K562 (cell line): ENCODE data around the gene SNW1. TPM values are rescaled to one million over a fixed set of nuclear protein-coding genes. Genes with fewer than 3 reads are reported as not detected.

Experiments
- ARHGAP35 ChIP-seq: fragments of 450-650 bp; IDR thresholded peaks from 2 replicates; pipeline ENCODE4 v1.6.1; 2018; ENCODE audit not compliant: partially characterized antibody
- ARNT ChIP-seq, 2 experiments: fragments of 450-650 bp; IDR thresholded peaks; 2 replicates each; pipeline ENCODE4 v1.6.1; 2016; ENCODE audit warnings: mild to moderate bottlenecking in 1 of 2
- CREB1 ChIP-seq, 2 experiments: sonication (generic) in 1 of 2; formaldehyde crosslinking in 1 of 2; IDR thresholded peaks; 2 replicates each; pipeline versions ENCODE4 v1.6.1 to v1.8.0; 2012 to 2022; ENCODE audit warnings: inconsistent platforms in 1 of 2, mild to moderate bottlenecking in 1 of 2, missing genetic modification reagents in 1 of 2, moderate library complexity in 1 of 2
- DDX20 ChIP-seq: fragments of 450-650 bp; IDR thresholded peaks from 2 replicates; pipeline ENCODE4 v1.6.1; 2016; ENCODE audit warnings: missing genetic modification characterization, low read depth, mild to moderate bottlenecking, missing compliant biosample characterization, moderate library complexity
- FOXA1 ChIP-seq: fragments of 450-650 bp; IDR thresholded peaks from 2 replicates; pipeline ENCODE4 v1.6.1; 2016; ENCODE audit warnings: mild to moderate bottlenecking, borderline replicate concordance
- FUS ChIP-seq: fragments of 200-400 bp; formaldehyde crosslinking; optimal IDR thresholded peaks from 2 replicates; pipeline ENCODE3; 2017; ENCODE audit warnings: low read depth, low read length
- HDAC3 ChIP-seq: fragments of 450-650 bp; IDR thresholded peaks from 2 replicates; pipeline ENCODE4 v1.6.1; 2018; ENCODE audit warnings: borderline replicate concordance, mild to moderate bottlenecking, moderate library complexity; ENCODE audit not compliant: partially characterized antibody
- JUN ChIP-seq, 2 experiments: sonication (generic) in 1 of 2; formaldehyde crosslinking in 1 of 2; IDR thresholded peaks; 2 replicates each; pipeline versions ENCODE4 v1.6.1 to v1.8.0; 2012 to 2022; ENCODE audit warnings: borderline replicate concordance in 2 of 2, mild to moderate bottlenecking in 2 of 2, improper control_type of control experiment in 1 of 2, low read depth in 1 of 2, low read length in 1 of 2, missing genetic modification reagents in 1 of 2
- KDM1A ChIP-seq, 2 experiments: fragments of 450-650 bp; IDR thresholded peaks; 2 replicates each; pipeline ENCODE4 v1.6.1; 2016; ENCODE audit warnings: mild to moderate bottlenecking in 2 of 2
- MCM3 ChIP-seq: fragments of 450-650 bp; IDR thresholded peaks from 2 replicates; pipeline ENCODE4 v1.6.1; 2016
- PHF20 ChIP-seq: fragments of 450-650 bp; IDR thresholded peaks from 2 replicates; pipeline ENCODE4 v1.6.1; 2018; ENCODE audit not compliant: partially characterized antibody
- POLR2A ChIP-seq: fragments of 450-650 bp; conservative IDR thresholded peaks from 2 replicates; pipeline ENCODE4 v1.6.1; 2016
- RNF2 ChIP-seq: sonication (generic); IDR thresholded peaks from 2 replicates; pipeline ENCODE4 v1.6.1; 2016
- TARDBP ChIP-seq: fragments of 450-650 bp; IDR thresholded peaks from 2 replicates; pipeline ENCODE4 v1.6.1; 2016
- TSC22D4 ChIP-seq: fragments of 450-650 bp; IDR thresholded peaks from 2 replicates; pipeline ENCODE4 v1.6.1; 2016; ENCODE audit warnings: missing genetic modification characterization, missing biosample characterization, control low read depth
- ZNF347 ChIP-seq: fragments of 450-650 bp; formaldehyde crosslinking; IDR thresholded peaks from 2 replicates; pipeline ENCODE4 v1.4.0; 2020; ENCODE audit warnings: low read depth, mild to moderate bottlenecking, moderate library complexity
- ZNF431 ChIP-seq: sonication (generic); formaldehyde crosslinking; IDR thresholded peaks from 2 replicates; pipeline ENCODE4 v1.8.0; 2022; ENCODE audit warnings: mild to moderate bottlenecking, missing genetic modification reagents
- polyA plus RNA-seq, 8 experiments: library from polyadenylated mRNA; depleted of rRNA in 4 of 8; stranded (reverse) in 5 of 8; unstranded in 3 of 8; fragments of >200 nt; fragmentation: Nextera tagmentation in 2 of 8; fragmentation: Illumina TruSeq in 1 of 8; extraction: Ambion mirVana in 2 of 8; extraction: Trizol in 1 of 8; gene quantifications; 2 replicates each; pipeline versions ENCODE4 v1.2.1 to v1.2.3, GENCODE V29; 2011 to 2014; ENCODE audit warnings: inconsistent platforms in 1 of 8, missing spikeins in 1 of 8
- total RNA-seq, 7 experiments: library from RNA; depleted of rRNA in 6 of 7; stranded (reverse); fragments of >200 nt in 6 of 7; fragmentation: Illumina TruSeq in 2 of 7; extraction: Trizol in 2 of 7; gene quantifications; 2 replicates each; pipeline versions ENCODE4 v1.2.1 to v1.2.3, GENCODE V29; 2011 to 2021; ENCODE audit warnings: low replicate concordance in 1 of 7
- TF ChIP-seq, protein P1 (sequence below): fragments of 450-650 bp; IDR thresholded peaks from 2 replicates; pipeline ENCODE4 v1.6.1; 2016; ENCODE audit warnings: low read depth, mild to moderate bottlenecking, moderate library complexity
- TF ChIP-seq, protein P2 (sequence below): fragments of 250-450 bp; sonication (Bioruptor Pico); IDR thresholded peaks from 2 replicates; pipeline ENCODE4 v1.5.0; 2022; ENCODE audit warnings: mild to moderate bottlenecking
- TF ChIP-seq, protein P3 (sequence below): fragments of 250-450 bp; sonication (Bioruptor Pico); IDR thresholded peaks from 2 replicates; pipeline ENCODE4 v1.4.0; 2020; ENCODE audit warnings: borderline replicate concordance
- TF ChIP-seq, protein P4 (sequence below): fragments of 450-650 bp; IDR thresholded peaks from 2 replicates; pipeline ENCODE4 v1.6.1; 2017; ENCODE audit warnings: antibody characterized with exemption
- TF ChIP-seq, protein P5 (sequence below): sonication (generic); formaldehyde crosslinking; IDR thresholded peaks from 2 replicates; pipeline ENCODE4 v1.8.0; 2022; ENCODE audit warnings: mild to moderate bottlenecking, missing genetic modification reagents

Gene SNW1
- total and polyA plus RNA-seq, 9 of the 15 experiments (the other 6 are each of a cell fraction or from before 2014, with no cell fraction given) = 64.4 to 143 (median 98.2) TPM

DNA sequence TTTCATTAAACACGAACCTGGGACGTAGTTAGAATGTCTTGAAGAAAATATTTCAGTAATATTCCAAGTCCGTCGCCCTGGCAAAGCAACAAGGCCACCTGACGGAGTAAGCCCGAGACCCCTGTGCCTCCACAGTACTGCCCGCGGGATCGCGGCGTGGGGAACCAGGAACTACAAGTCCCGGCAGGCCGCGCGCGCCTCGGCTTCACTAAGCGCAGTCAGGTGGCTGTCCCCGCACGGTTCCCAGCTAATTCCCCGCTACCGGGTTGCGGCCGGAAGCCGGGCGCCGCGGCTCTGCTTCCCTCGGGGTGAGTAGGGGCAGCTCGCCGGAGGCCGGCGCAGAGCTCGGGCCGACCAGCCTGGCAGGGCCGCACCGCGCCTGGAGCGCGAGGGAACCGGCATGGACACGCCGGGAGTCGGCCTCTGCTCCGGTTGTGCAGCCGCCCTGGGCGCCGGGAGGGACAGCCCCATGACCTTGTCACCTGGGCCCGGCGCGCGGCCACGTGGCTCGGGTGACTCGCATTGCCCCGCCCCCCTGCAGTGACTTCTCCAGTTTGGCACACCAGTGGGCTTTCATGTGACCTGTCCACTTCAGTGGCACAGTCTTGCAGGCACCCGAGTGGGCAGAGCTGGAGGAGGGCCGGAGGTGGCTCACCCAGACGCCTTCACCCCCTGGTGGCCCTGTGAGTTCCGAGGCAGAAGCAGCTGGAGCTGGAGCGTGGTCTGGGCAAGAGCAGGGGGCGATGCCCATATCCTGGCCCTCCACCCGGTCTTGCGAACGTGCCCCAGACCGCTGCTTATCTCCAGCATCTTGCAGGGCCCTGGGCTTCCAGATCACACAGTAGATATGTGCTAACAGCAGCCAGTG, 39.1 kb upstream of the SNW1 start, which contains the start of gene ADCK1 (continued):
- TF ChIP-seq, protein P1, sequence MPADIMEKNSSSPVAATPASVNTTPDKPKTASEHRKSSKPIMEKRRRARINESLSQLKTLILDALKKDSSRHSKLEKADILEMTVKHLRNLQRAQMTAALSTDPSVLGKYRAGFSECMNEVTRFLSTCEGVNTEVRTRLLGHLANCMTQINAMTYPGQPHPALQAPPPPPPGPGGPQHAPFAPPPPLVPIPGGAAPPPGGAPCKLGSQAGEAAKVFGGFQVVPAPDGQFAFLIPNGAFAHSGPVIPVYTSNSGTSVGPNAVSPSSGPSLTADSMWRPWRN = no peak
- TF ChIP-seq MCM3 (no peak), ZNF347 (CRISPR knock-in tag) (no peak), ARHGAP35 (no peak), RNF2 (0 out of 2 replicates have a peak, but pooled peaks have one; percentile 44), ZNF431 (CRISPR knock-in tag) (no peak), ARNT (IDR thresholded peaks at IDR 0.05) (no peak), PHF20 (peak; percentile 82), TARDBP (no peak), JUN (IDR thresholded peaks at IDR 0.05; ENCODE audit: borderline replicate concordance, low read depth, low read length) (no peak), JUN (CRISPR knock-in tag; IDR thresholded peaks at IDR 0.05; ENCODE audit: borderline replicate concordance) (peak; percentile 82; the same call in 1 of the 2 replicates), FOXA1 (no peak), KDM1A (IDR thresholded peaks at IDR 0.05) (no peak), POLR2A (peak; percentile 80), HDAC3 (no peak), DDX20 (tag) (no peak), CREB1 (IDR thresholded peaks at IDR 0.05) (0 out of 2 replicates have a peak, but pooled peaks have one; percentile 36), CREB1 (CRISPR knock-in tag; IDR thresholded peaks at IDR 0.05) (no peak), FUS (no peak), TSC22D4 (tag) (no peak)
- TF ChIP-seq, protein P2, sequence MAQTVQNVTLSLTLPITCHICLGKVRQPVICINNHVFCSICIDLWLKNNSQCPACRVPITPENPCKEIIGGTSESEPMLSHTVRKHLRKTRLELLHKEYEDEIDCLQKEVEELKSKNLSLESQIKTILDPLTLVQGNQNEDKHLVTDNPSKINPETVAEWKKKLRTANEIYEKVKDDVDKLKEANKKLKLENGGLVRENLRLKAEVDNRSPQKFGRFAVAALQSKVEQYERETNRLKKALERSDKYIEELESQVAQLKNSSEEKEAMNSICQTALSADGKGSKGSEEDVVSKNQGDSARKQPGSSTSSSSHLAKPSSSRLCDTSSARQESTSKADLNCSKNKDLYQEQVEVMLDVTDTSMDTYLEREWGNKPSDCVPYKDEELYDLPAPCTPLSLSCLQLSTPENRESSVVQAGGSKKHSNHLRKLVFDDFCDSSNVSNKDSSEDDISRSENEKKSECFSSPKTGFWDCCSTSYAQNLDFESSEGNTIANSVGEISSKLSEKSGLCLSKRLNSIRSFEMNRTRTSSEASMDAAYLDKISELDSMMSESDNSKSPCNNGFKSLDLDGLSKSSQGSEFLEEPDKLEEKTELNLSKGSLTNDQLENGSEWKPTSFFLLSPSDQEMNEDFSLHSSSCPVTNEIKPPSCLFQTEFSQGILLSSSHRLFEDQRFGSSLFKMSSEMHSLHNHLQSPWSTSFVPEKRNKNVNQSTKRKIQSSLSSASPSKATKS (CRISPR knock-in tag) = no peak
- TF ChIP-seq, protein P3, sequence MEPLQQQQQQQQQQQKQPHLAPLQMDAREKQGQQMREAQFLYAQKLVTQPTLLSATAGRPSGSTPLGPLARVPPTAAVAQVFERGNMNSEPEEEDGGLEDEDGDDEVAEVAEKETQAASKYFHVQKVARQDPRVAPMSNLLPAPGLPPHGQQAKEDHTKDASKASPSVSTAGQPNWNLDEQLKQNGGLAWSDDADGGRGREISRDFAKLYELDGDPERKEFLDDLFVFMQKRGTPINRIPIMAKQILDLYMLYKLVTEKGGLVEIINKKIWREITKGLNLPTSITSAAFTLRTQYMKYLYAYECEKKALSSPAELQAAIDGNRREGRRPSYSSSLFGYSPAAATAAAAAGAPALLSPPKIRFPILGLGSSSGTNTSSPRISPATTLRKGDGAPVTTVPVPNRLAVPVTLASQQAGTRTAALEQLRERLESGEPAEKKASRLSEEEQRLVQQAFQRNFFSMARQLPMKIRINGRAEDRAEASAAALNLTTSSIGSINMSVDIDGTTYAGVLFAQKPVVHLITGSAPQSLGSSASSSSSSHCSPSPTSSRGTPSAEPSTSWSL = no peak
- TF ChIP-seq, protein P4, sequence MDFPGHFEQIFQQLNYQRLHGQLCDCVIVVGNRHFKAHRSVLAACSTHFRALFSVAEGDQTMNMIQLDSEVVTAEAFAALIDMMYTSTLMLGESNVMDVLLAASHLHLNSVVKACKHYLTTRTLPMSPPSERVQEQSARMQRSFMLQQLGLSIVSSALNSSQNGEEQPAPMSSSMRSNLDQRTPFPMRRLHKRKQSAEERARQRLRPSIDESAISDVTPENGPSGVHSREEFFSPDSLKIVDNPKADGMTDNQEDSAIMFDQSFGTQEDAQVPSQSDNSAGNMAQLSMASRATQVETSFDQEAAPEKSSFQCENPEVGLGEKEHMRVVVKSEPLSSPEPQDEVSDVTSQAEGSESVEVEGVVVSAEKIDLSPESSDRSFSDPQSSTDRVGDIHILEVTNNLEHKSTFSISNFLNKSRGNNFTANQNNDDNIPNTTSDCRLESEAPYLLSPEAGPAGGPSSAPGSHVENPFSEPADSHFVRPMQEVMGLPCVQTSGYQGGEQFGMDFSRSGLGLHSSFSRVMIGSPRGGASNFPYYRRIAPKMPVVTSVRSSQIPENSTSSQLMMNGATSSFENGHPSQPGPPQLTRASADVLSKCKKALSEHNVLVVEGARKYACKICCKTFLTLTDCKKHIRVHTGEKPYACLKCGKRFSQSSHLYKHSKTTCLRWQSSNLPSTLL = no peak
- TF ChIP-seq, protein P5, sequence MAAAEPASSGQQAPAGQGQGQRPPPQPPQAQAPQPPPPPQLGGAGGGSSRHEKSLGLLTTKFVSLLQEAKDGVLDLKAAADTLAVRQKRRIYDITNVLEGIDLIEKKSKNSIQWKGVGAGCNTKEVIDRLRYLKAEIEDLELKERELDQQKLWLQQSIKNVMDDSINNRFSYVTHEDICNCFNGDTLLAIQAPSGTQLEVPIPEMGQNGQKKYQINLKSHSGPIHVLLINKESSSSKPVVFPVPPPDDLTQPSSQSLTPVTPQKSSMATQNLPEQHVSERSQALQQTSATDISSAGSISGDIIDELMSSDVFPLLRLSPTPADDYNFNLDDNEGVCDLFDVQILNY (CRISPR knock-in tag) = no peak
